IPS-18c (cell line): ENCODE results near the gene ITGAE.
A peak's percentile ranks its signal among the peaks of the same experiment; 100 is the strongest.

Experiments
- H3K4me3 ChIP-seq: 2 replicates; pipeline ENCODE4 v1.7.0; 2013; ENCODE audit warnings: low read depth, mild to moderate bottlenecking, low read length, moderate library complexity; ENCODE audit not compliant: insufficient read depth
- H3K9me3 ChIP-seq: one replicate; pipeline ENCODE4 v1.6.1; 2013; ENCODE audit warnings: mild to moderate bottlenecking, low read length, moderate library complexity; ENCODE audit not compliant: control insufficient read depth, insufficient read depth

ITGAE gene

GRCh38 chr17:3695129-3695722 is 105.8 kb downstream of the ITGAE start:
- Histone ChIP-seq H3K9me3 (peaks cover 8% of the 10 kb centered on the region), H3K4me3 (peak overlapping the region; percentile 57)

DNA sequence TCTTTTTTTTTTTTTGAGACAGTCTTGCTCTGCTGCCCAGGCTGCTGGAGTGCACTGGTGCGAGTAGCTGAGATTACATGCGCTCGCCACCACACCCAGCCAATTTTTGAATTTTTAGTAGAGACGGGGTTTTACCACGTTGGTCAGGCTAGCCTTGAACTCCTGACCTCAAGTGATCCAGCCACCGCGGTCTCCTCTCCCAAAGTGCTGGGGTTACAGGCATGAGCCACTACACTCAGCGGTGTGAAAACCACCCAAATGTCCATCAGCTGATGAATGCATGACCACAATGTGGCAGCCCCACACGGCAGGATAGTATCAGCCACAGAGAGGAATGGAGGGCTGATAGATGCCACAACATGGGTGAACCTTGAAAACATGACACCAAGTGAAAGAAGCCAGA is 107.2 kb downstream of the ITGAE start:
- Histone ChIP-seq H3K9me3 (peaks cover 8% of the 10 kb centered on the region), H3K4me3 (no peak overlapping the region)

DNA sequence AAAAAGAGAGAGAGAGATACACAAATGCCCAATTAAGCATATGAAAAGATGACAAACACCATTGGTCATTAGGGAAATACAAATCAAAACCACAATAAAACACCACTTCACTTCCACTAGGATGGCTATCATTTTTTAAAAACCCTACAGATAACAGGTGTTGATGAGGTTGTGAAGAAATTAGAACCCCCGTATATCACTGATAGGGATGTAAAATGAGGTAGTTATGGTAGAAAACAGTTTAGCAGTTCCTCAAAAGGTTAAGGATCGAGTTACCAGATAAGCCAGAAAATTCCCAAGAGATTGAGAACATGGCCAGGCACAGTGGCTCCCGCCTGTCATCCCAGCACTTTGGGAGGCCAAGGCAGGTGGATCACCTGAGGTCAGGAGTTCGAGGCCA is 107.8 kb downstream of the ITGAE start:
- H3K9me3 ChIP-seq, result peaks cover 5% of the 10 kb centered on the region
- no peak overlapping the region for H3K4me3 ChIP-seq

DNA sequence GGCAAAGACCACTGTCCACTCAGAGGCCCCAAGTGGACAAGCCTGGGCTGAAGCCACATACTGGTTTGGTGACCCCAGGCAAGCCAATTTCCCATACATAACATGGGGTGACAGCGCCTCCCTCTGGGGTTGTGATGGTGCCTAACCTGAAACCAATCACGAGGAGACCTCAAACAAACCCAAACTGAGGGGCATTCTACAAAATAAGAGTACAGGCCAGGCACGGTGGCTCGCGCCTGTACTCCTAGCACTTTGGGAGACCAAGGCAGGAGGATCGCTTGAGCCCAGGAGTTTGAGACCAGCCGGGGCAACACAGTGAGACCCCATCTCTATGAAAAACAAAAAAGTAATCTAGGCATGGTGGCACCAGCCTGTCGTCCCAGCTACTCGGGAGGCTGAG is 108.6 kb downstream of the ITGAE start:
- Histone ChIP-seq H3K9me3 (peaks cover 2% of the 10 kb centered on the region), H3K4me3 (no peak overlapping the region)

DNA sequence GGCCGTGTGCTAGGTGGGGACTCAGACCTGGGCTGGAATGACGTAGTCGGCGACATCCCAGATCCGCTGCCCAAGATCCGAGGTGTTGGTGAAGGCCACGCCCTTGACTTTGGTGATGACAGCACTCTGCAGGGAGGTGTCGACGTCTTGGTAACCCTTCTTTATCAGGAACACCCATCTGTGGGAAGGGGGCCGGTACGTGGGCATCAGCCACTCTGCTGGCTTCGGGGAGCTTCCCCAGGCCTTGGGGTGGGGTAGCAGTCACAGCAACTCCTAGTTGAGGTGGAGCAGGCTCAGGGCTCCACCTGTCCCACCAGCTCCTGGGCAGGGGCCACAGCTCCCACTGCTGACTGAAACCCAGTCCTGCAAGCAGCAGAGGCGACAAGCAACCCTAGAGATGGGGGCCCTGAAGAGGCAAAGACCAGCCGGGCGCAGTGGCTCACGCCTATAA is 109.3 kb downstream of the ITGAE start:
- H3K4me3 ChIP-seq, result no peak overlapping the region
- H3K9me3 ChIP-seq, result peaks cover under 1% of the 10 kb centered on the region

DNA sequence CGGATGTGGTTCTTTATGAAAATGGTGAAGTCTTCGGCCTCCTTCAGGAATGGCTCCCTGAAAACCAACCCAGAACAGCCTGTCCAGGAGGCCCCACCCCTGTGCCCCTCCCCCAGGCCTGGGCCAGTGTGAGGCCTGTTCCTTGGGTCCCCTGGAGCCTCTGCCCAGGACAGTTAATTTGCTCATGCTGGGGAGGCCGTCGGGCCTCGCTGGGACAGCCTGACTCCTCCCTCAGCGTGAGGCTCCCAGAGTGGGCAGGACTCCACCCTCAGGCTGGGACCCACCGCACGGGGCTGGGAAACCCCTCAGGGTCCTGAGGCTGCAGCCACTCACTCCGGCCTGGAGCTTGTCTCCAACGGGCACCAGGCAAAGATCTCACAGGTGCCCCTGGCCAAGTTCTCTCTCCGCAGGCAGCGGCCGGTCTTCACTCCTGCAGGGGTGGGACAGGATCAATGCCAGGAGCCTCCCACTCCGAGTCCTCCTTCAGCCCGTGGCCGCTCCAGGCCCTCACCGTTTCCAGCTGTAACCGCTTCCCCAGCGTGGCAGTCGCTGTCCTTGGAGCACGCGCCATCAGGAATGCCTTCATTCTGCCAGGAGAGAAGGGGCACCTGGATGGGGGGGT is 110.8 kb downstream of the ITGAE start:
- Histone ChIP-seq H3K4me3 (no peak overlapping the region), H3K9me3 (no peaks in the 10 kb centered on the region)

DNA sequence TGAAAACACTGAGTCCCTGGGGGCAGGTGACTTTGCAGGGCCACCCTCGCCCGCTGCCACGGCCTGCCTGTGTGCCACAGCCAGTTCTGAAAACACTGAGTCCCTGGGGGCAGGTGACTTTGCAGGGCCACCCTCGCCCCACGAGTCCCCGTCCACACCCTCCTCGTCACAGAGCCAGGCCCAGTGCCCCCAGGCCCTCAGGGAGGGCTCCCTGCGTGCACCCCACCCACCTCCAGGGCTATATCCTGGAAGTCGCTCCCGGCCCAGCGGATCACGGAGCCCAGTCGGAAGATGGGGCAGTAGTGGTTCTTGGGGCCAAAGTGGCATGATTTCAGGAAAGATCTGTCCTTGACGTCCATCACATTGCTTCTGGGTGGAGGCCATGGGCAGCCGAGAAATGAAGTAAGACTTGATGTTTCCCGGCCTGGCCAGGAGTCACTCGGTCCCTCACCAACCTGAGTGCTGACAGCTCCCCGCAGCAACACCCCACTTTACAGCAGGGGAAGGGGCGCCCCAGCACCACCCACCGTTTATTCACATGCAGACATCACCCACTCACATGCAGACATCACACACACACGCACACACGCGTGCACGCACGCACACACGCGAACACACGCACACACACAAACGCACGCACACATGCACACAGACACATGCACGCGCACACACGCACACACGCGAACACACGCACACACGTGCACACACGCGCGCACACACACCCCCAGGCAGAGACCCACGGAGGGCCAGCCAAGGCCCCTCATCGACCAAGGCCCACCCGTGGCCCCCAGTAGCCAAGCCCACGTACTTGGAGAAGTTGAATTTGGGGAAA is 111.5 kb downstream of the ITGAE start:
- Histone ChIP-seq H3K9me3 (no peaks in the 10 kb centered on the region), H3K4me3 (no peak overlapping the region)

- Histone ChIP-seq H3K4me3 (no peak overlapping the region), H3K9me3 (no peaks in the 10 kb centered on the region)
Observed at GRCh38 chr17:3688852-3689261, 112.1 kb downstream of the ITGAE start.

DNA sequence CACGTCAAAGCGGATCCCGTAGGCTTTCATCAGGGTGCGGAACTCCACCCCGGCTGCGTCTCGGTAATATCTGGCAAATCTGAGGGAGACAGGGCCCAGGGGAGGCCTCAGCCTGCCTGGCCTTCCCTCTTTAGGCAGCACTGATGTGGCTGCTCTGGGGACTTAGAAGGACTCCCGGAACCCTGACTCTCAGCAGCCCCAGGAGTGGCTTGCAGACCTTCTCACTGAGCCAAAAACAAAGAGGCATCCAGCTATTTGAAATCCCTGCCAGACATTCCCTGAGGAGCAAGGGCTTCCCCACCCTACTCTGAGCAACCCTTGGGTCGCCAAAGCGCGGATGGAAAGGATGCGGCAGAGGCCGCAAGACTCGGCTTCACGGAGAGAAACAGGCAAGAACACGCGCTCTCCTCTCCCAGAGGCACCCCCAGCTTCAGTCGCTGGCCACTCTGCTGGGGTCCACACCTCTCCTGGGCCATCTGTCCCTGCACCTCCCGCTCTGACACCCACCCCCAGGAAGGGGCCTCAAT is 112.9 kb downstream of the ITGAE start:
- H3K4me3 ChIP-seq, result no peak overlapping the region

GRCh38 chr17:3685174-3685573 is 115.8 kb downstream of the ITGAE start:
- H3K4me3 ChIP-seq, result no peak overlapping the region
- H3K9me3 ChIP-seq, result no peaks in the 10 kb centered on the region

More for the DNA sequence above, 112.9 kb downstream of the ITGAE start:
- H3K9me3 ChIP-seq, result no peaks in the 10 kb centered on the region

DNA sequence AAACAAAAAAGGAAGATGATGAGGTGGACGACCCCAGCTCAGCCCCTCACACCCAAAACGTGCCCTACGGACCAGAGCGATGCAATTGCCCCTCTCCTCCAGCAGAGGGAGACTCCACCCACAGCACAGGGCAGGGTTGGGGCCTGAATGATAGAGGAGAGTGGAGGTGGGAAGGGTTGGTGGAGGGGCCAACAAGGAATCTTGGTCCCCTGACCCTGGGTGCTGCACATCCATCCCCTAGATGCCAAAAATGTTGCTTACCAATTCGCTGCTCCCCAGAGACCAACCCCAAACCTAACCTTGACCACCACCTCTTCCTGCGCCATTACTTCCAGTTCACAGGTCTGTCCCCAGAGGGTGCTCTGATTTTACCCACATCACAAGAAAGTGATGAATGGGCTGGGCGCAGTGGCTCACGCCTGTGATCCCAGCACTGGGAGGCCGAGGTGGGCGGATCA is 117.9 kb downstream of the ITGAE start:
- Histone ChIP-seq H3K9me3 (no peaks in the 10 kb centered on the region), H3K4me3 (no peak overlapping the region)

DNA sequence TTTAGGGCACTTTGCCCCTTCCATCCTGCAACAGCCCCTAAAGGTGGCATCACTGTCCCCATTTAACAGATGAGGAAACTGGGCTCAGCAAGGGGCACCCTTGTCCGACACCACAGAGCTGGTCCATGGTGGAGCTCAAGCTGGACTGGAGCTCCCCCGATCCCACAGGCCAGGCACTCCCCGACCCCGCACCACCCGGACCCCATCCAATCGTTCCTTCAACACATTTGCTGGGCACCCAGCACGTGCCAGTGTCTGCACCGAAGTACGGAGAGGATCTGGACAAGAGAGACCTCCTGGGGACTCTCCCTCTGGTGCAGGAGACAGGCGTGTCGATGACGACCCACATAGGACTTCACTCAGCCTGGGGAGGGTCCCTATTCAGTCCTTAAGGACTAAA is 119.0 kb downstream of the ITGAE start:
- Histone ChIP-seq H3K4me3 (no peak overlapping the region), H3K9me3 (no peaks in the 10 kb centered on the region)

DNA sequence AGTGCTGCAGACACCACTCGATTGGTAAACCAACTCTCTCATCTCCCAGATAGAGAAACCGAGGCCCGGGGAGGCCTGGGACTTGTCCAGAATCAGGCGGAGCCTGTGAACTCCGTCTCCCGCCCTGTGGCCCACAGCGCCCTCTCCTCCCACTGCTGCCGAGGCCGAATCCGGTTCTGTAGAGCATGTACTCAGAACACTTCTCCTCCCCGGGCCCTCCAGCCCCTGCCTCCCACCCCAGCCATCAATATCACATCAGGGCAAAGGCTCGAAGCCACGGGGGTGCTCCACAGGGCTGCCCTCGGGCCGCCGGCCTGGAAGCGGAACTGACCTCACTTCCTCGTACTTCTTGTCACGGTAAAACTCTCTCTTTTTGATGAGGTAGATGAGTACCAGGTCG is 119.4 kb downstream of the ITGAE start:
- Histone ChIP-seq H3K9me3 (no peaks in the 10 kb centered on the region), H3K4me3 (no peak overlapping the region)

GRCh38 chr17:3681057-3681456 is 119.9 kb downstream of the ITGAE start:
- H3K4me3 ChIP-seq, result no peak overlapping the region
- H3K9me3 ChIP-seq, result no peaks in the 10 kb centered on the region

DNA sequence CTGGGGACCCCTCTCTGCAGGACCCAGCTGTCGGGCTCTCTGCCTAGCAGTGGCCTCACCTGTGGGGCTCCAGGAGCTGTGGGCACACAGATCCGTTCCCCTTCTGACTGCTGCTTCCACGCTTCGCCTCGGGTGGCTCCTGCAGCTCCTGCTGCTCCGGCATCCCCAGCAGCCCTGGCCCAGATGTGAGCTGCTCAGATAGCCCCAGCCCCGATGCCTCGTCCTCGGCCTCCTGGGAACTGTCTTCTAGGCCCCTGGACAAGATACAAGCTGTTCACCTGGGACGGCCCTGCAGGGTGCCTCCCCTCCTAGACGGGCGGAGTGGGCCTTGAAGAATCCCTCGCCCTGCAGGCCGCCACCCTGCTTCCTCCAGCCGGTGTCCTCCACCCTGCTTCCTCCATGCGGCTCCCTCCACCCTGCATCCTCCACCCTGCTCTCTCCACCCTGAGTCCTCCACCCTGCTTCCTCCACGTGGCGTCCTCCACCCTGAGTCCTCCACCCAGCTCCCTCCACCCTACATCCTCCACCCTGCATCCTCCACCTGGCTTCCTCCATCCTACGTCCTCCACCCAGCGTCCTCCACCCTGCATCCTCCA is 121.4 kb downstream of the ITGAE start:
- Histone ChIP-seq H3K9me3 (no peaks in the 10 kb centered on the region), H3K4me3 (no peak overlapping the region)

GRCh38 chr17:3678821-3679530 is 122.0 kb downstream of the ITGAE start:
- H3K9me3 ChIP-seq, result no peaks in the 10 kb centered on the region
- H3K4me3 ChIP-seq, result no peak overlapping the region
